Measurements from ENCODE around the gene MYBPH. TPM values are rescaled to one million over a fixed set of nuclear protein-coding genes. Genes with fewer than 3 reads are reported as not detected.

MYBPH gene
- total RNA-seq, 2 donors from 2014 or later, result not detected

DNA sequence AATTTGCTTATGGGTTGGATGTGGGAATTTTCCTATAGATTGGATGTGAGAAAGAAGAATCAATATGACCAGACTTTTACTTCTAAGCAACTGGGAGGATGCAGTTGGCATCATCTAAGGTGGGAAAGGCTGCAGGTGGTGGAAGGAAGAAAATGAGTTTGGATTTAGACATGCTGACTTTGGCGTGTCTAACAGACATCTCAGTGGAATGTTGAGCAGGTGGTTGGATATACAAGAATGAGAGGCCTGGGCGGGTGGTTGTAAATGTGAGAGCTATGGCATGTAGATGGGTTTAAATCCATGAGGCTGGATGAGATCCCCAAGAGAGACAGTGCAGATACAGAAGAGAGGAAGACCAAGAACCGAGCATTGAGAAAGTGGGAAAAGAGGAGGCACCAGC is 37.6 kb downstream of the MYBPH start:
- Histone ChIP-seq H3K27ac (no peak overlapping the region), H3K27me3 (no peaks in the 10 kb centered on the region), H3K4me3 (no peak overlapping the region), H3K4me1 (peaks cover 0 to 27% of the 10 kb centered on the region in 2 donors), H3K36me3 (no peaks in the 10 kb centered on the region), H3K9me3 (no peaks in the 10 kb centered on the region)
- DNase-seq (ENCODE audit: low spot score), result no peak
- TF ChIP-seq, protein P1, sequence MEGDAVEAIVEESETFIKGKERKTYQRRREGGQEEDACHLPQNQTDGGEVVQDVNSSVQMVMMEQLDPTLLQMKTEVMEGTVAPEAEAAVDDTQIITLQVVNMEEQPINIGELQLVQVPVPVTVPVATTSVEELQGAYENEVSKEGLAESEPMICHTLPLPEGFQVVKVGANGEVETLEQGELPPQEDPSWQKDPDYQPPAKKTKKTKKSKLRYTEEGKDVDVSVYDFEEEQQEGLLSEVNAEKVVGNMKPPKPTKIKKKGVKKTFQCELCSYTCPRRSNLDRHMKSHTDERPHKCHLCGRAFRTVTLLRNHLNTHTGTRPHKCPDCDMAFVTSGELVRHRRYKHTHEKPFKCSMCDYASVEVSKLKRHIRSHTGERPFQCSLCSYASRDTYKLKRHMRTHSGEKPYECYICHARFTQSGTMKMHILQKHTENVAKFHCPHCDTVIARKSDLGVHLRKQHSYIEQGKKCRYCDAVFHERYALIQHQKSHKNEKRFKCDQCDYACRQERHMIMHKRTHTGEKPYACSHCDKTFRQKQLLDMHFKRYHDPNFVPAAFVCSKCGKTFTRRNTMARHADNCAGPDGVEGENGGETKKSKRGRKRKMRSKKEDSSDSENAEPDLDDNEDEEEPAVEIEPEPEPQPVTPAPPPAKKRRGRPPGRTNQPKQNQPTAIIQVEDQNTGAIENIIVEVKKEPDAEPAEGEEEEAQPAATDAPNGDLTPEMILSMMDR (IDR thresholded peaks at IDR 0.05), result no peak

- Histone ChIP-seq H3K4me1 (peaks cover 0 to 30% of the 10 kb centered on the region in 2 donors), H3K27me3 (no peaks in the 10 kb centered on the region), H3K9me3 (no peaks in the 10 kb centered on the region), H3K27ac (no peak overlapping the region), H3K4me3 (no peak overlapping the region), H3K36me3 (no peaks in the 10 kb centered on the region)
- no peak for DNase-seq (ENCODE audit: low spot score)
- TF ChIP-seq, protein P1 (IDR thresholded peaks at IDR 0.05), result no peak
Measured at GRCh38 chr1:203137324-203137723, 38.3 kb downstream of the MYBPH start.

DNA sequence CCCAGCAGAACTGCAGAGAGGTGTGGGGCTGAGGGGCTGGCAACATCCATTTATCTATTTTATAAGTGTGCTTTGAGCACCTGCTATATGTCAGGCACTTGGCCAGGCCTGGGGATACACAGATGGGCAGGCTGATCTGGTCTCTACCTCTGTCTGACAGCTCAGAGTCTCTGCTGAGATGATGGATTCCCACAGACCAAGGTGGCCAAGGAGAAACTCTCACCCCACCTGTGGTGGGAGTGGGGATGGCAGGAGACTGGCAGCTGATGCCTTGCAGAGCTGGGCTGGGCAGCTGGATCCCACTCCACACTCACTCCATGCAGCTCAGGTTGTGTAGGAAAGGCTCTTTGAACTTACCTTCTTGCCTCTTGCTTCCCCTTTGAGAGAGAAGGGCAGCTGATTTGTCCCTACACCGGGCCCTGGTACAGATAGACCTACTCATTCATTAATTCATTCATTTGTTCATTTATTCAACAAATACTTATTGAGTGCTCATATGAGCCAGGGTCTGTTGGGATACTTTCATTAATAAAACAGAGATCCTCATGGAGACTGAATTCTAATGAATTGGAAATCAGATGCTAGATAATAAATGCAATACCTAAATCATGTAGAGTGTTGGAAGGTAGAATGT is 39.1 kb downstream of the MYBPH start:
- DNase-seq (ENCODE audit: low spot score), result no peak
- Histone ChIP-seq H3K27ac (no peak overlapping the region), H3K9me3 (no peaks in the 10 kb centered on the region), H3K27me3 (no peaks in the 10 kb centered on the region), H3K4me1 (peaks cover 0 to 38% of the 10 kb centered on the region in 2 donors), H3K36me3 (no peaks in the 10 kb centered on the region), H3K4me3 (no peak overlapping the region)
- TF ChIP-seq, protein P1 (IDR thresholded peaks at IDR 0.05), result no peak

GRCh38 chr1:203135636-203136305 is 39.9 kb downstream of the MYBPH start:
- Histone ChIP-seq H3K36me3 (no peaks in the 10 kb centered on the region), H3K9me3 (no peaks in the 10 kb centered on the region), H3K4me1 (peaks cover 0 to 41% of the 10 kb centered on the region in 2 donors), H3K27ac (no peak overlapping the region), H3K4me3 (no peak overlapping the region), H3K27me3 (no peaks in the 10 kb centered on the region)
- TF ChIP-seq, protein P1 (IDR thresholded peaks at IDR 0.05), result no peak
- no peak for DNase-seq (ENCODE audit: low spot score)

GRCh38 chr1:203133970-203134725 is 41.5 kb downstream of the MYBPH start:
- no peaks in the 10 kb centered on the region for H3K27me3 ChIP-seq
- H3K27ac ChIP-seq, result peak overlapping the region in 1 of 2 donors; percentile 21
- TF ChIP-seq, protein P1 (IDR thresholded peaks at IDR 0.05), result no peak
- peaks cover 0 to 50% of the 10 kb centered on the region in 2 donors for H3K4me1 ChIP-seq
- H3K9me3 ChIP-seq, result no peaks in the 10 kb centered on the region
- H3K4me3 ChIP-seq, result no peak overlapping the region
- H3K36me3 ChIP-seq, result no peaks in the 10 kb centered on the region
- peak; percentile 68 for DNase-seq (ENCODE audit: low spot score)

All from right atrium auricular region (tissue), 2 donors.